Tibial nerve (tissue), 4 donors: Measurements from ENCODE around the gene UBE2U. TPM values are rescaled to one million over a fixed set of nuclear protein-coding genes. Genes with fewer than 3 reads are reported as not detected.

Experiments
- DNase-seq, 2 donors: peaks; one replicate each; pipeline ENCODE4 v3.0.0-alpha.2; 2019; ENCODE audit warnings: low spot score in 2 of 2
- H3K27ac ChIP-seq, 4 donors: fragments of 200-600 bp; sonication (generic) in 3 of 4; one replicate each; pipeline ENCODE4 v1.5.1; 2017 to 2019; ENCODE audit warnings: mild to moderate bottlenecking in 1 of 4
- H3K27me3 ChIP-seq, 2 donors: fragments of 200-600 bp; sonication (generic) in 1 of 2; one replicate each; pipeline versions ENCODE4 v1.5.1 to v1.6.0; 2017 to 2019
- H3K36me3 ChIP-seq, 3 donors: fragments of 200-600 bp; sonication (generic); one replicate each; pipeline ENCODE4 v1.5.1; 2018 to 2019
- H3K4me1 ChIP-seq, 4 donors: fragments of 200-600 bp; sonication (generic) in 3 of 4; one replicate each; pipeline ENCODE4 v1.5.1; 2017 to 2019
- H3K4me3 ChIP-seq, 4 donors: fragments of 200-600 bp; sonication (generic) in 3 of 4; one replicate each; pipeline ENCODE4 v1.5.1; 2017 to 2019; ENCODE audit warnings: mild to moderate bottlenecking in 1 of 4, moderate library complexity in 1 of 4
- H3K9me3 ChIP-seq, 4 donors: fragments of 200-600 bp; sonication (generic) in 3 of 4; one replicate each; pipeline ENCODE4 v1.5.1; 2017 to 2019
- EP300 ChIP-seq, 2 donors: sonication (generic); formaldehyde crosslinking; IDR thresholded peaks; one replicate each; pipeline ENCODE4 v1.6.1; 2017; ENCODE audit warnings: antibody characterized with exemption in 2 of 2, mild to moderate bottlenecking in 1 of 2
- POLR2A ChIP-seq, 2 donors: fragments of 450-650 bp; IDR thresholded peaks; one replicate each; pipeline ENCODE4 v1.6.1; 2017; ENCODE audit warnings: antibody characterized with exemption in 2 of 2, mild to moderate bottlenecking in 2 of 2, moderate library complexity in 2 of 2
- WGBS, 2 donors: methylation state at CpG; one replicate each; pipeline ENCODE4 v1.1.5; 2018; 5-methylcytosine and 5-hydroxymethylcytosine counted together
- total RNA-seq, 4 donors: library from RNA; depleted of rRNA; stranded (reverse); fragments of >200 nt; gene quantifications; one replicate each; pipeline ENCODE4 v1.1.0, GENCODE V29; 2016
- TF ChIP-seq, protein P1 (sequence below), 5 experiments: fragments of 200-600 bp in 3 of 5; fragments of 450-650 bp in 2 of 5; sonication (generic) in 3 of 5; IDR thresholded peaks; one replicate each; pipeline ENCODE4 v1.5.1; 2016 to 2019; ENCODE audit warnings: antibody characterized with exemption in 5 of 5, mild to moderate bottlenecking in 3 of 5, moderate library complexity in 2 of 5

The UBE2U gene
- total RNA-seq, 4 donors from 2014 or later: not detected

DNA sequence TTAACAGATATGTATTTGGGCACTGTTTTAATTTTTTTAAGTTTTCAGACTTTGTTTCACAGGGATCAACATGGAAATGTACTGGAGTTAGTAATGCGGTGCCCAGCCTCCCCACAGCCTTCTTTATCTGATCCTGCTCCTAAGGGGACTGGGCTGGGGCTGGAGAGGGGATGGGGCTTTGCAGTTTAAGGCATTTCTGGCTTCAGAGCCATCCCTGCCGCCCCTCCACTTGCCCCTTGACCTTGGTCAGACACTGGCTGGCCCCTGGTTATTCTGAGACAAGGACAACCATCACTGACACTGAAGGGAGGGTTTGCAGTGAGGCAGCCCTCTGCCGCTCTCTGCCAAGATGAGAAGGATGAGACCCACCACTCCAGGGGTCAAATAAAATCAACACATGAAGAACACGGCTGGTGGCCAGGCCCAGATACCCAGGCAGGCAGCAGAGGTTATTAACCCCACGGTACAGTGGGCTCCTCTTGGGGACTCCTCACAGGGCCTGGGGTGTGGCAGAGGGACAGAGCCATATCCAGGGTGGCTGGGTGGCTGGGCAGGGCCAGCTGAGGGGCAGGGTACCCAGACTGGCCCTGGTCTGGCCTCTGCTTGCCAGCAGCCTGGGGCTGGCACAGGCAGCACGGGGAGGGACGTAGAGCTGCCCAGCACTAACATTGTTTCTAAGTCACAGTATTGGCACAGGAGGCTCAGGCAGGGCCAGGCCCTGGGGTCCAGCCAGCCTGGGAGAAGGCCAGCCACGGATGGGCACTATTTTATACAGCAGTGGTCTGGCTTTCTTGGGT lies 7.2 kb upstream of the UBE2U start:
- no peaks in the 10 kb centered on the region for H3K27me3 ChIP-seq
- H3K4me1 ChIP-seq: peaks cover 0 to 12% (median 5%) of the 10 kb centered on the region in 4 donors
- no peaks in the 10 kb centered on the region for H3K9me3 ChIP-seq
- TF ChIP-seq EP300 (IDR thresholded peaks at IDR 0.05): no peak
- TF ChIP-seq, protein P1, sequence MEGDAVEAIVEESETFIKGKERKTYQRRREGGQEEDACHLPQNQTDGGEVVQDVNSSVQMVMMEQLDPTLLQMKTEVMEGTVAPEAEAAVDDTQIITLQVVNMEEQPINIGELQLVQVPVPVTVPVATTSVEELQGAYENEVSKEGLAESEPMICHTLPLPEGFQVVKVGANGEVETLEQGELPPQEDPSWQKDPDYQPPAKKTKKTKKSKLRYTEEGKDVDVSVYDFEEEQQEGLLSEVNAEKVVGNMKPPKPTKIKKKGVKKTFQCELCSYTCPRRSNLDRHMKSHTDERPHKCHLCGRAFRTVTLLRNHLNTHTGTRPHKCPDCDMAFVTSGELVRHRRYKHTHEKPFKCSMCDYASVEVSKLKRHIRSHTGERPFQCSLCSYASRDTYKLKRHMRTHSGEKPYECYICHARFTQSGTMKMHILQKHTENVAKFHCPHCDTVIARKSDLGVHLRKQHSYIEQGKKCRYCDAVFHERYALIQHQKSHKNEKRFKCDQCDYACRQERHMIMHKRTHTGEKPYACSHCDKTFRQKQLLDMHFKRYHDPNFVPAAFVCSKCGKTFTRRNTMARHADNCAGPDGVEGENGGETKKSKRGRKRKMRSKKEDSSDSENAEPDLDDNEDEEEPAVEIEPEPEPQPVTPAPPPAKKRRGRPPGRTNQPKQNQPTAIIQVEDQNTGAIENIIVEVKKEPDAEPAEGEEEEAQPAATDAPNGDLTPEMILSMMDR (IDR thresholded peaks at IDR 0.05): no peak
- no peak for TF ChIP-seq POLR2A (IDR thresholded peaks at IDR 0.05)
- no peak for DNase-seq
- no peak overlapping the region for H3K27ac ChIP-seq
- H3K36me3 ChIP-seq: no peaks in the 10 kb centered on the region
- H3K4me3 ChIP-seq: no peak overlapping the region
- 65 to 71% methylated on average over 7 of the region's 8 CpGs for WGBS, 2 donors

DNA sequence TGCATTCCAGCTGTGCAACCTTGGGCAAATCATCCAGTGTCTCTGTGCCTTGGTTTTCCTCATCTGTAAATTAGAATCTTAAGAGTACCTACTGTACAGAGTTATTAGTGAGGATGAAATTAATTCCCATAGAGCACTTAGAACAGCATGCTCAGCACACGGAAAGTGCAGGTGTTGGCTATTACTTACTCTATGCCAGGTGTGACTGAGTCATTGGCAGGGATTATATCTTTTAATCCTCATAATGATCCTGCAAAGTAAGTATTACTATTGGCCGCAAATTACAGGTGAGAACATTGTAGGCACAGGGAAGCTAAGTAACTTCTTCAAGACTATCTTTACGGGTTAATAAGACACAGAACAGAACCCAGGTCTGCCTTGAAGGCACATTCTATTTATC lies 6.3 kb upstream of the UBE2U start:
- WGBS, 2 donors: 97% methylated on average over 3 of the region's 3 CpGs
- H3K9me3 ChIP-seq: no peaks in the 10 kb centered on the region
- no peaks in the 10 kb centered on the region for H3K27me3 ChIP-seq
- no peak overlapping the region for H3K27ac ChIP-seq
- H3K36me3 ChIP-seq: no peaks in the 10 kb centered on the region
- H3K4me3 ChIP-seq: no peak overlapping the region
- DNase-seq: no peak
- TF ChIP-seq, protein P1 (IDR thresholded peaks at IDR 0.05): no peak
- TF ChIP-seq EP300 (IDR thresholded peaks at IDR 0.05) (no peak), POLR2A (IDR thresholded peaks at IDR 0.05) (no peak)
- peaks cover 0 to 12% (median 5%) of the 10 kb centered on the region in 4 donors for H3K4me1 ChIP-seq

DNA sequence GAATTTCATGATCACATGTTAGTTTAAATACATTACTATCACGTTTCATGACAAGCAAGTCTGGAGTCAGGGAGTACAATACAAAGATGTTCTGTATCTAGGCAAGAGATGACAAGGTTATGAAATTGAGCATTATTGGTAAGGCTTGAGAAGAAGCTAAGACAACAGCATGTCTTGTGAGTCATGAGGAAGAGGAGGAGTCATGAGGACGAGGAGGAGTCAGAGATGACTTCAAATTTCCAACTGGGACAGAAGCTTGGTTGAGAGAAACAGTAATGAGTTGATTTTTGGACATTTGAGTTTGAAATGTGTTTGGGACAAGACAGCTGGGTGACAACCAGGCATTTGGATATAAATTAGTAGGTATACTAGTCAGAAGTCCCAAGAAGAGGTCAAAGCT lies 4.3 kb upstream of the UBE2U start:
- Histone ChIP-seq H3K27ac (no peak overlapping the region), H3K4me1 (peaks cover 0 to 12% (median 4%) of the 10 kb centered on the region in 4 donors), H3K36me3 (no peaks in the 10 kb centered on the region), H3K27me3 (no peaks in the 10 kb centered on the region), H3K9me3 (no peaks in the 10 kb centered on the region), H3K4me3 (no peak overlapping the region)
- DNase-seq: no peak
- 39 to 48% methylated on average over 2 of the region's 2 CpGs for WGBS, 2 donors
- TF ChIP-seq POLR2A (IDR thresholded peaks at IDR 0.05) (no peak), EP300 (IDR thresholded peaks at IDR 0.05) (no peak)
- TF ChIP-seq, protein P1 (IDR thresholded peaks at IDR 0.05): no peak

DNA sequence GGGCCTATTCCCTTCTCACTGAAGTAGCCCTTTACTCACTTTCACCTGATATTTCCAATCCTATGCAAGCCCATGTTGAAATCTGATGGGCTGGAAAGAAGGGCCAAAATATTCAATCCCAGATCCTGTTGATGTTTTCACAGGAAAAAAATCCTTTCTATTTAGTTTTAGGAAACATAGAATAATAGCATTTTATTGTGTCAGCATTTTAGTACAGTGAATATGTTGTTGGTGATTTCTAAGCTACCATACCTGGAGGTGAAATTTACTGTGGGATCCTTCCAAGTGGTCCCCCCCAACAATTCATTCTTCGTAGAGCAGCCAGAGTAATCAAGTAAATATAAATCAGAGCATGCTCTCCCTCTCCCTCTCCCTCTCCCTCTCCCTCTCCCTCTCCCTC lies 3.4 kb upstream of the UBE2U start:
- Histone ChIP-seq H3K27me3 (no peaks in the 10 kb centered on the region), H3K27ac (no peak overlapping the region), H3K36me3 (no peaks in the 10 kb centered on the region), H3K9me3 (no peaks in the 10 kb centered on the region), H3K4me3 (no peak overlapping the region), H3K4me1 (peaks cover 0 to 3% (median 0%) of the 10 kb centered on the region in 4 donors)
- TF ChIP-seq EP300 (IDR thresholded peaks at IDR 0.05): no peak
- no peak for TF ChIP-seq POLR2A (IDR thresholded peaks at IDR 0.05)
- TF ChIP-seq, protein P1 (IDR thresholded peaks at IDR 0.05): no peak
- 4 to 81% methylated on average over 1 of the region's 1 CpG for WGBS, 2 donors
- no peak for DNase-seq

DNA sequence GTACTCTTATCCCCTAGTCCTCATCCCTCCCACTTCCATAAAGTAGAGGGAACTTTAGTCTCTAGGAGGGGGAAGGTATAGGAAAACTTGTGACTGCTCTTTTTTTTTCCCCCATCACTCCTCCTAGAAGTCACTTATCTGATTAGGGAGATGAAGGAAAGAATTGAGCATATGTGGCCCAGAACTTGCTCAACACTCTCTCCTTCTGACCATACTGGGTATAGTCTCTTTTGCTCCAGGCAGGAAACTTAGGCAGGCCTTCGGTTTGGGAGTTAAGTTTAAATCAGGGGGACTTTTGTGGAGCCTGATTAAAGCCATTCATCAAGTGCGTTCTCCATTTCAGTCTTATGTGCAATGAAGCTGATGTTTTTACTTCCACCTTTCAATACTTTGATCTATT lies 5.8 kb downstream of the UBE2U start:
- no peak overlapping the region for H3K4me3 ChIP-seq
- 72 to 76% methylated on average over 2 of the region's 2 CpGs for WGBS, 2 donors
- no peak overlapping the region for H3K27ac ChIP-seq
- no peaks in the 10 kb centered on the region for H3K9me3 ChIP-seq
- TF ChIP-seq, protein P1 (IDR thresholded peaks at IDR 0.05): no peak
- TF ChIP-seq EP300 (IDR thresholded peaks at IDR 0.05) (no peak), POLR2A (IDR thresholded peaks at IDR 0.05) (no peak)
- no peaks in the 10 kb centered on the region for H3K36me3 ChIP-seq
- H3K4me1 ChIP-seq: no peaks in the 10 kb centered on the region
- no peak for DNase-seq
- no peaks in the 10 kb centered on the region for H3K27me3 ChIP-seq
